SH-SY5Y (cell line): Measurements from ENCODE around the gene ZSWIM3.

ENCODE experiments used
- GATA2 ChIP-seq: IDR thresholded peaks from 2 replicates; pipeline ENCODE4 v1.6.1; 2011; ENCODE audit warnings: mild to moderate bottlenecking, low read depth, low read length
- GATA3 ChIP-seq: IDR thresholded peaks from 2 replicates; pipeline ENCODE4 v1.6.1; 2011; ENCODE audit warnings: low read depth, mild to moderate bottlenecking, low read length, moderate library complexity

GRCh38 chr20:45863543-45864470, 6.4 kb downstream of the ZSWIM3 start:
- TF ChIP-seq GATA2: no peak
- TF ChIP-seq GATA3: no peak
